GM12878 (cell line): ENCODE results near the gene CDH4. TPM values are rescaled to one million over a fixed set of nuclear protein-coding genes. Genes with fewer than 3 reads are reported as not detected.

Source experiments
- ATAC-seq: fragments of 200-7000 bp; cut with Tn5 transposase; 3 replicates; pipeline ENCODE4 v1.9.1; 2020; ENCODE audit warnings: mild to moderate bottlenecking, moderate library complexity
- BruUV-seq: library from RNA; stranded (reverse); fragments of 400-500 nt; replicated peaks from 2 replicates; lab custom pipeline; 2021; lab: Mats Ljungman, UMichigan
- CTCF ChIA-PET: fragments of 300-600 bp; sonication (Branson Sonifier 250); formaldehyde crosslinking; extraction: SDS; loops from one replicate; lab custom pipeline; 2021; ENCODE audit warnings: inconsistent platforms; lab: Yijun Ruan, JAX
- POLR2A ChIA-PET: fragments of 350-600 bp; formaldehyde crosslinking; extraction: SDS; loops from one replicate; lab custom pipeline; 2021; ENCODE audit warnings: inconsistent platforms; lab: Charles Lee
- RAD21 ChIA-PET: fragments of 300-600 bp; sonication (Branson Sonifier 250); formaldehyde crosslinking; loops from one replicate; lab custom pipeline; 2023; ENCODE audit warnings: antibody characterized with exemption; ENCODE audit not compliant: unreplicated experiment; lab: Charles Lee
- SMC1A ChIA-PET: fragments of 300-600 bp; sonication (Branson Sonifier 250); formaldehyde crosslinking; loops from one replicate; lab custom pipeline; 2023; ENCODE audit not compliant: unreplicated experiment, uncharacterized antibody; lab: Charles Lee
- DNase-seq: peaks from one replicate; pipeline ENCODE4 v3.0.0-alpha.2; 2011; ENCODE audit warnings: low read depth, low spot score
- FAIRE-seq: peaks from 3 replicates; lab custom pipeline; 2011; peaks lifted over from hg19 to GRCh38; lab: Jason Lieb, UNC
- H2AFZ ChIP-seq: 2 replicates; pipeline ENCODE4 v1.6.0; 2011; ENCODE audit warnings: low read depth, low read length, control low read depth; ENCODE audit not compliant: control insufficient read depth
- H3K27ac ChIP-seq: 2 replicates; pipeline ENCODE4 v1.5.1; 2011; ENCODE audit warnings: control low read depth; ENCODE audit not compliant: control insufficient read depth, insufficient read depth
- H3K27me3 ChIP-seq, 2 experiments: replicated peaks in 1 of 2; 2 replicates each; pipeline versions ENCODE4 v1.6.0 to v1.6.1; 2011; ENCODE audit warnings: low read length in 1 of 2; ENCODE audit not compliant: control insufficient read depth in 2 of 2, insufficient read depth in 2 of 2
- H3K36me3 ChIP-seq, 2 experiments: 2 replicates each; pipeline ENCODE4 v1.5.1; 2011; ENCODE audit warnings: low read length in 1 of 2; ENCODE audit not compliant: control insufficient read depth in 2 of 2, insufficient read depth in 2 of 2
- H3K4me1 ChIP-seq: 2 replicates; pipeline ENCODE4 v1.6.1; 2011; ENCODE audit warnings: mild to moderate bottlenecking, low read length, moderate library complexity, mixed read lengths; ENCODE audit not compliant: control insufficient read depth, insufficient read depth
- H3K4me2 ChIP-seq: 2 replicates; pipeline ENCODE4 v1.6.0; 2011; ENCODE audit warnings: control low read depth; ENCODE audit not compliant: control insufficient read depth, insufficient read depth
- H3K4me3 ChIP-seq: fragments of 200-600 bp; sonication (generic); 2 replicates; pipeline ENCODE4 v1.5.1; 2016
- H3K79me2 ChIP-seq: 2 replicates; pipeline ENCODE4 v1.6.0; 2011; ENCODE audit warnings: low read length; ENCODE audit not compliant: control insufficient read depth, insufficient read depth
- H3K9ac ChIP-seq: 2 replicates; pipeline ENCODE4 v1.8.0; 2011; ENCODE audit warnings: low read length, control low read depth, mixed read lengths; ENCODE audit not compliant: control insufficient read depth, insufficient read depth
- H3K9me3 ChIP-seq: replicated peaks from 3 replicates; pipeline ENCODE4 v1.5.1; 2011; ENCODE audit warnings: mild to moderate bottlenecking, low read length; ENCODE audit not compliant: control insufficient read depth, insufficient read depth
- H4K20me1 ChIP-seq: 2 replicates; pipeline ENCODE4 v1.6.0; 2011; ENCODE audit not compliant: control insufficient read depth, insufficient read depth
- BMI1 ChIP-seq: fragments of 450-650 bp; IDR thresholded peaks from 2 replicates; pipeline ENCODE4 v1.6.1; 2016; ENCODE audit warnings: mild to moderate bottlenecking, moderate library complexity, borderline replicate concordance
- EED ChIP-seq: sonication (generic); IDR thresholded peaks from 2 replicates; pipeline ENCODE4 v1.6.1; 2016; ENCODE audit warnings: antibody characterized with exemption, low read depth
- EGR1 ChIP-seq, 2 experiments: IDR thresholded peaks; 1 replicate in 1 of 2; 2 replicates in 1 of 2; pipeline ENCODE4 v1.6.1; 2011 to 2012; ENCODE audit warnings: low read depth in 2 of 2, low read length in 2 of 2, borderline replicate concordance in 1 of 2, mild to moderate bottlenecking in 1 of 2, moderate library complexity in 1 of 2
- ETV6 ChIP-seq, 2 experiments: fragments of 450-650 bp in 1 of 2; IDR thresholded peaks in 1 of 2; conservative IDR thresholded peaks in 1 of 2; 2 replicates each; pipeline ENCODE4 v1.6.1; 2014; ENCODE audit warnings: antibody characterized with exemption in 1 of 2, borderline replicate concordance in 1 of 2, low read depth in 1 of 2, mild to moderate bottlenecking in 1 of 2, moderate library complexity in 1 of 2
- GABPA ChIP-seq: IDR thresholded peaks from 2 replicates; pipeline ENCODE4 v1.6.1; 2014; ENCODE audit warnings: antibody characterized with exemption, low read depth, mild to moderate bottlenecking, inconsistent platforms
- HDAC2 ChIP-seq: fragments of 200-600 bp; sonication (generic); IDR thresholded peaks from 2 replicates; pipeline ENCODE4 v1.6.1; 2017
- IKZF1 ChIP-seq: fragments of 450-650 bp; conservative IDR thresholded peaks from 2 replicates; pipeline ENCODE4 v1.6.1; 2017; ENCODE audit warnings: antibody characterized with exemption, mild to moderate bottlenecking
- IKZF2 ChIP-seq, 2 experiments: fragments of 450-650 bp; IDR thresholded peaks; 2 replicates each; pipeline ENCODE4 v1.6.1; 2017; ENCODE audit warnings: mild to moderate bottlenecking in 2 of 2, moderate library complexity in 2 of 2
- JUNB ChIP-seq: IDR thresholded peaks from 2 replicates; pipeline ENCODE4 v1.6.1; 2016; ENCODE audit warnings: antibody characterized with exemption, mild to moderate bottlenecking
- KDM1A ChIP-seq: fragments of 200-600 bp; sonication (generic); IDR thresholded peaks from 2 replicates; pipeline ENCODE4 v1.6.1; 2016; ENCODE audit warnings: borderline replicate concordance
- MEF2A ChIP-seq: IDR thresholded peaks from 2 replicates; pipeline ENCODE4 v1.6.1; 2011; ENCODE audit warnings: low read depth, mild to moderate bottlenecking, low read length, moderate library complexity; ENCODE audit not compliant: insufficient read depth
- NR2C1 ChIP-seq: fragments of 450-650 bp; IDR thresholded peaks from 2 replicates; pipeline ENCODE4 v1.6.1; 2017; ENCODE audit warnings: antibody characterized with exemption, mild to moderate bottlenecking, moderate library complexity
- RCOR1 ChIP-seq: conservative IDR thresholded peaks from 2 replicates; pipeline ENCODE4 v1.6.1; 2012; ENCODE audit warnings: low read depth, low read length, improper control_type of control experiment
- RUNX3 ChIP-seq: IDR thresholded peaks from 2 replicates; pipeline ENCODE4 v1.6.1; 2012; ENCODE audit warnings: low read length, inconsistent platforms
- TCF3 ChIP-seq: IDR thresholded peaks from 2 replicates; pipeline ENCODE4 v1.6.1; 2012; ENCODE audit warnings: low read depth, mild to moderate bottlenecking, low read length, borderline replicate concordance; ENCODE audit not compliant: insufficient read depth
- WGBS: methylation state at CpG from one replicate; pipeline ENCODE4 v1.1.6; 2016; ENCODE audit warnings: low lambda C conversion rate; ENCODE audit not compliant: insufficient replicate concordance, insufficient coverage; ENCODE audit errors: missing lambda C conversion rate; 5-methylcytosine and 5-hydroxymethylcytosine counted together
- in situ Hi-C: fragments of 300-500 bp; cut with MboI; formaldehyde crosslinking; loops from 9 replicates; pipeline ENCODE4 v1.14.3; 2018; ENCODE audit warnings: mixed read lengths
- intact Hi-C: fragments of 100-400 bp; cut with micrococcal nuclease; formaldehyde crosslinking; loops from one replicate; pipeline ENCODE4 v1.14.2; 2022; ENCODE audit not compliant: unreplicated experiment
- polyA plus RNA-seq, 11 experiments: library from polyadenylated mRNA; depleted of rRNA in 4 of 11; unstranded in 6 of 11; stranded (reverse) in 5 of 11; fragments of >200 nt; fragmentation: Nextera tagmentation in 4 of 11; fragmentation: Illumina TruSeq in 1 of 11; extraction: Ambion mirVana in 4 of 11; extraction: Trizol in 1 of 11; gene quantifications; 1 replicate in 1 of 11; 2 replicates in 10 of 11; pipeline versions ENCODE4 v1.2.1 to v1.2.3, GENCODE V29; 2011 to 2016; ENCODE audit warnings: inconsistent platforms in 2 of 11, missing spikeins in 2 of 11, low read depth in 1 of 11
- total RNA-seq, 4 experiments: library from RNA; depleted of rRNA in 3 of 4; stranded (reverse); fragments of >200 nt in 3 of 4; fragmentation: Illumina TruSeq in 1 of 4; extraction: Trizol in 1 of 4; gene quantifications; 2 replicates each; pipeline versions ENCODE4 v1.2.1 to v1.2.3, GENCODE V29; 2013 to 2021
- TF ChIP-seq, protein P1 (sequence below): IDR thresholded peaks from 2 replicates; pipeline ENCODE4 v1.6.1; 2011; ENCODE audit warnings: mild to moderate bottlenecking, low read depth, low read length, moderate library complexity; ENCODE audit not compliant: insufficient replicate concordance
- TF ChIP-seq, protein P2 (sequence below): fragments of 450-650 bp; formaldehyde crosslinking; IDR thresholded peaks from 2 replicates; pipeline ENCODE4 v1.4.0; 2022; ENCODE audit warnings: mild to moderate bottlenecking, moderate library complexity

Gene CDH4
- total and polyA plus RNA-seq, 10 of the 15 experiments (the other 5 are each of a cell fraction or from before 2014, with no cell fraction given) = not detected

DNA sequence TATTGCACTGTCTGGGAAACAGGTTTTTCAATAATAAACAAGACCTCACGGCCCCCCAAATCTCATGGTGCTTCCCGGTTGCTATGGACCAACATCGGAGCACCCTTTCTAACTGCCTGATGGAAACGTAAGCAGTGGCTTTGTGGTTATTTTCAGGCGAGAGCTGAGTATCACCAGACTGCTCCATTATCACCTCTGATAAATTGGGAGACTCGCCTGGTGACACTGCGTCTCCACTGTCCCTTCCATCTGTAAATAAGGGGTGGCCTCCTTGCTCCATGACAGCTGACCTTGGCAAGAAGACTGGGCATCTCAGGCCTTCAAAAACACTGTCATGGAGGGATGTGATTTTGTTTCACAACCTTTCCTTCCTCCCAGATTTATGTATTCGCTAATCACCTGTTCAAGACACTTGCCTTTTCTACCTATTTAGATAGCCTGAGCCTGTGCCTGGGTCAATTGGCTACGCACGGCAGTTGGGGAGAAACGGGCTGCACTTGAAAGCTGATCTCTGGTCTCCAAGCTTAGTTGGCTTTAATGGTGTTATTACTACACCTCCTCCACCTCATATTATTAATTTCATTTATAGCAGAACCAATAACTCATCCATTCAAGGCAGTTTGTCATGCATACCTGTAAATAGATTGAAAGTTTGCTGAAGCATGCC lies 17.7 kb upstream of the CDH4 start:
- Histone ChIP-seq H2AFZ (no peak overlapping the region), H3K27me3 (no peaks in the 10 kb centered on the region), H3K27ac (no peak overlapping the region), H3K79me2 (no peaks in the 10 kb centered on the region), H3K9me3 (no peaks in the 10 kb centered on the region; the same call in 2 of the 3 replicates), H3K4me1 (no peaks in the 10 kb centered on the region), H3K4me2 (no peak overlapping the region), H4K20me1 (no peaks in the 10 kb centered on the region), H3K9ac (no peak overlapping the region), H3K36me3 (no peaks in the 10 kb centered on the region), H3K4me3 (no peak overlapping the region)
- ATAC-seq (no peak), FAIRE-seq (no peak), DNase-seq (no peak)
- ChIA-PET SMC1A (no interaction called here), POLR2A (no interaction called here), RAD21 (no interaction called here), CTCF (no interaction called here)
- no TSS peak for BruUV-seq
- WGBS = 33% methylated on average over 11 of the region's 11 CpGs
- in situ Hi-C loops (no loop called here), intact Hi-C loops (no loop called here)
- no peak for TF ChIP-seq HDAC2
- no peak for TF ChIP-seq JUNB
- no peak for TF ChIP-seq IKZF1
- TF ChIP-seq, protein P1, sequence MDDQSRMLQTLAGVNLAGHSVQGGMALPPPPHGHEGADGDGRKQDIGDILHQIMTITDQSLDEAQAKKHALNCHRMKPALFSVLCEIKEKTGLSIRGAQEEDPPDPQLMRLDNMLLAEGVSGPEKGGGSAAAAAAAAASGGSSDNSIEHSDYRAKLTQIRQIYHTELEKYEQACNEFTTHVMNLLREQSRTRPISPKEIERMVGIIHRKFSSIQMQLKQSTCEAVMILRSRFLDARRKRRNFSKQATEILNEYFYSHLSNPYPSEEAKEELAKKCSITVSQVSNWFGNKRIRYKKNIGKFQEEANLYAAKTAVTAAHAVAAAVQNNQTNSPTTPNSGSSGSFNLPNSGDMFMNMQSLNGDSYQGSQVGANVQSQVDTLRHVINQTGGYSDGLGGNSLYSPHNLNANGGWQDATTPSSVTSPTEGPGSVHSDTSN = no peak
- no peak for TF ChIP-seq KDM1A
- no peak for TF ChIP-seq TCF3
- TF ChIP-seq RCOR1 = no peak
- TF ChIP-seq, protein P2, sequence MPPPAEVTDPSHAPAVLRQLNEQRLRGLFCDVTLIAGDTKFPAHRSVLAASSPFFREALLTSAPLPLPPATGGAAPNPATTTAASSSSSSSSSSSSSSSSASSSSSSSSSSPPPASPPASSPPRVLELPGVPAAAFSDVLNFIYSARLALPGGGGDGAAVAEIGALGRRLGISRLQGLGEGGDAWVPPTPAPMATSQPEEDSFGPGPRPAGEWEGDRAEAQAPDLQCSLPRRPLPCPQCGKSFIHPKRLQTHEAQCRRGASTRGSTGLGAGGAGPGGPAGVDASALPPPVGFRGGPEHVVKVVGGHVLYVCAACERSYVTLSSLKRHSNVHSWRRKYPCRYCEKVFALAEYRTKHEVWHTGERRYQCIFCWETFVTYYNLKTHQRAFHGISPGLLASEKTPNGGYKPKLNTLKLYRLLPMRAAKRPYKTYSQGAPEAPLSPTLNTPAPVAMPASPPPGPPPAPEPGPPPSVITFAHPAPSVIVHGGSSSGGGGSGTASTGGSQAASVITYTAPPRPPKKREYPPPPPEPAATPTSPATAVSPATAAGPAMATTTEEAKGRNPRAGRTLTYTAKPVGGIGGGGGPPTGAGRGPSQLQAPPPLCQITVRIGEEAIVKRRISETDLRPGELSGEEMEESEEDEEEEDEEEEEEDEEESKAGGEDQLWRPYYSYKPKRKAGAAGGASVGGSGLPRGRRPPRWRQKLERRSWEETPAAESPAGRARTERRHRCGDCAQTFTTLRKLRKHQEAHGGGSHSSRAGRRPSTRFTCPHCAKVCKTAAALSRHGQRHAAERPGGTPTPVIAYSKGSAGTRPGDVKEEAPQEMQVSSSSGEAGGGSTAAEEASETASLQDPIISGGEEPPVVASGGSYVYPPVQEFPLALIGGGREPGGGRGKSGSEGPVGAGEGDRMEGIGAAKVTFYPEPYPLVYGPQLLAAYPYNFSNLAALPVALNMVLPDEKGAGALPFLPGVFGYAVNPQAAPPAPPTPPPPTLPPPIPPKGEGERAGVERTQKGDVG (CRISPR knock-in tag) = no peak
- no peak for TF ChIP-seq IKZF2 (IDR thresholded peaks at IDR 0.05)
- TF ChIP-seq MEF2A = no peak
- no peak for TF ChIP-seq RUNX3
- no peak for TF ChIP-seq GABPA
- no peak for TF ChIP-seq EED
- no peak for TF ChIP-seq ETV6 (conservative IDR thresholded peaks at IDR 0.05 in 1 of 2, IDR thresholded peaks at IDR 0.05 in 1 of 2; ENCODE audit: borderline replicate concordance in 1 of 2, low read depth in 1 of 2)
- TF ChIP-seq NR2C1 = no peak
- no peak for TF ChIP-seq EGR1 (IDR thresholded peaks at IDR 0.05; ENCODE audit: borderline replicate concordance in 1 of 2, low read depth in 2 of 2, low read length in 2 of 2)
- no peak for TF ChIP-seq BMI1
